Kidney tubule cell (primary cell): Measurements from ENCODE around the gene TCF3.

Experiments
- DNase-seq: peaks from one replicate; pipeline ENCODE4 v3.0.0-alpha.2; 2018; ENCODE audit warnings: low spot score

Gene TCF3

GRCh38 chr19:1580957-1581356 is 71.5 kb downstream of the TCF3 start:
- no peak for DNase-seq

- DNase-seq: no peak
Observed at GRCh38 chr19:1580382-1580781, 72.0 kb downstream of the TCF3 start.

DNA sequence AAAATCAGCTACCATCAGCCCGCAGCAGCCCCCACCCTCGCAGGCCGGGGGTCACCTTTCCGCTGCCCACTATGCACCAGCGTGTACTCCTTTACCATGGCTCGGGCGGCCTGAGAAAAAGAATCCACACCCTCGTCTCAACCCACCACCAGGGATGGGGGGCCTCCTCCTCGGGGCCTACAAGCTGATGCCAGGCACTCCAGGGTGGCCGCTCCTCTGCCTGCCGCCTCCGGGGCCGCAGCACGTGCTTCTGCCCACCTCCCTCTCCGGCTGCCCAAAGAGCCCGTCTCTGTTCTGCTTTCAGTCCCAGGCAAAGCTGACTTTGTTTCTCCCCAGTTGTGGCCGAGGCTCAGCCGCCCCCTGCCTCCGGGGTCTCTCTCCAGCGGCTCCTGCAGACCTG is 73.2 kb downstream of the TCF3 start:
- no peak for DNase-seq

- no peak for DNase-seq
Observed at GRCh38 chr19:1577929-1578618, 74.3 kb downstream of the TCF3 start.

GRCh38 chr19:1577090-1577928 is 75.1 kb downstream of the TCF3 start:
- DNase-seq: no peak

GRCh38 chr19:1576242-1577089 is 75.9 kb downstream of the TCF3 start:
- DNase-seq: no peak

- no peak for DNase-seq
Observed at GRCh38 chr19:1575323-1576241, 76.8 kb downstream of the TCF3 start.

DNA sequence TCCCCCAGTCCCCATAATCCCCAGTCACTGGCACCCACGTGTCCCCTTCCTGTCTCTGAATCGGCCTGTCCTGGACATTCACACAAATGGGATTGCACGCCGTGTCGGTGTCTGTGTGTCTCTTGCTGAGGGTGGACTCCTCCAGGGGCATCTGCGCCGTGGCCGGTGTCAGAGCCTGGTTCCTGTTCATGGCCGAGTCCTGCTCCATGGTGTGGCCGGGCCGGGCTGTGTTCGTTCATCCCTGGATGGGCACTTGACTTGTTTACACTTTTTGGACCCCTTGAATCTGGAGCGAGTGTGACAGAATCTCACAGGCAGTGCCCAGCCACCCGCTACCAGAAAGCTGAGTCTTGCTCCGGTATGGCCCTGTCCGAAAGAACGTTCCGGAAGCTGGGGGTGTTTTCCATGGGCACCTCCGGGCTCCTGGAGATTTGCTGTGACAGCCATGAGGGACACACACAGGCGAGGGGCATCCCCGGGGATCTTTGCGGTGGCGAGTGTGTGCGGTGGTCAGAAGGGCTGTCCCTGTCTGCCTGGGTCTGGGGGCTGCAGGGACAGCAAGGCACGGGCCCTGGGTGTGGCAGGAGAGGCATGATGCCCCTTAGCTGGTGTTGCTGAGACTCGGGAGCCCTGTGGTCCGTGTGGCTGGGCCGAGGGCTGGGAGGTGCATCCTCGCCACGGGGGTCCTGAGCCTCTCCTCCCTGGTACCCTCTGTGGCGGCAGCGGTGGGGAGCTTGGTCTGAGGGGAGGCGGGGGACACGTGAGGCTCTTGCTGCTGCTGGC is 77.9 kb downstream of the TCF3 start:
- no peak for DNase-seq

- DNase-seq: no peak
Observed at GRCh38 chr19:1572795-1573194, 79.6 kb downstream of the TCF3 start.

DNA sequence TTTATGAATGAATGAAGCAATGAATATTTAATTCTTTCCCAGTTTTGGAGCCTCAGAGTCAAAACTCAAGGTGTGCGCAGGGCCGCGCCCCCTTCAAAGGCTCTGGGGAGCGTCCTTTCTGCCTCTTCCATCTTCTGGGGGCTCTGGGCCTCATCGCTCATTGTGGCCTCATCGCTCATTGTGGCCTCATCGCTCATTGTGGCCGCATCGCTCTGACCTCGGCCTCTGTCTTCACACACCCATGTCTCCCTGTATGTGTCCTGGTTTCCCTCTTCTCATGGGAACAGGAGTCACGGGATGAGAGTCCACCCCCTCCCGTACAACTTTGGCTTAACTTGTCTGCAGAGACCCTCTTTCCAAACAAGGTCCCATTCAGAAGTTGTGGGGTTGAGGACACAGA is 81.1 kb downstream of the TCF3 start:
- DNase-seq: no peak

DNA sequence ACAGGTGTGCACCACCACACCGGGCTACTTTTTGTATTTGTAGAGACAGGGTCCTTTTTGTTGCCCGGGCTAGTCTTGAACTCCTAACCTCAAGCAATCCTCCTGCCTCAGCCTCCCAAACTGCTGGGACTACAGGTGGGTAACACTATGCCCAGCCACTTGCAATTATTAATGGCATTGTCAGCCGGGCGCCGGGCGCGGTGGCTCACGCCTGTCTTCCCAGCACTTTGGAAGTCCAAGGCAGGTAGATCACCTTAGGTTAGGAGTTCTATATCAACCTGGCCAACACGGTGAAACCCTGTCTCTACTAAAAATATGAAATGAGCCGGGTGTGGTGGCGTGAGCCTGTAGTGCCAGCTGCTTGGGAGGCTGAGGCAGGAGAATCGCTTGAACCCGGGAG is 81.6 kb downstream of the TCF3 start:
- no peak for DNase-seq

DNA sequence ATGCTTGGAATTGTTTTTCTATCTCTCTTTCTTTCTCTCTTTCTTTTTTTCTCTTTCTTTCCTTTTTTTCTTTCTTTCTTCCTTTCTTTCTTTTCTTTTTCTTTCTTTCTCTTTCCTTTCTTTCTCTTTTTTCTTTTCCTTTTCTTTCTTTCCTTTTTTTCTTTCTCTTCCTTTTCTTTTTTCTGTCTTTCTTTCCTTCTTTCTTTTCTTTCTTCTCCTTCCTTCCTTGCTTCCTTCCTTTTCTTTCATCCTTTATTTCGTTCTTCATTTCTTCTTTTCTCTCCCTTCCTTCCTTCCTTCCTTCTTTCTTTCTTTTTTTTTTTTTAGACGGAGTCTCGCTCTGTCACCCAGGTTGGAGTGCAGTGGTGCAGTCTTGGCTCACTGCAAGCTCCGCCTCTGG is 82.4 kb downstream of the TCF3 start:
- DNase-seq: no peak

- peak; percentile 81 for DNase-seq
Observed at GRCh38 chr19:1568320-1569019, 83.9 kb downstream of the TCF3 start, which contains the start of gene MEX3D. MEX3D (minus strand) TSS chr19:1568325; CDS start chr19:1568058, 267 bp downstream.

DNA sequence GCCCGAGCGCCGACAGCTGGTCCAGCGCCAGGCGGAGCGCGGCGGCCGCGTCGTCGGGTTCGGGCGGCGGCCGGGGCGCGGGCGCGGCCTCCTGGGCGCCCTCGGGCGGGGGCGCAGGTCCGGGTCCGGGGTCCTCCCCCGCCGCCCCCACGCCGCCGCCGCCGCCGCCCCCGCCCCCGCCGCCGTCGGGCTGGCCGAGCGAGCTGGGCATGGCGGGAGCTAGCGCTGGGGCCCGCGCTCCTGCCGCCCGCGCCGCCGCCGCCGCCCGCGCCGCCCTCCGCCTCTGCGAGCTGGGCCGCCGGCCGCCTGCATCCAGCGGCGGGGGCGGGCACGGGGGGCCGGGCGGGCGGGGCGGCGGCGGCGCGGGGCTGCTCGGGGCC is 84.6 kb downstream of the TCF3 start:
- DNase-seq: no peak

DNA sequence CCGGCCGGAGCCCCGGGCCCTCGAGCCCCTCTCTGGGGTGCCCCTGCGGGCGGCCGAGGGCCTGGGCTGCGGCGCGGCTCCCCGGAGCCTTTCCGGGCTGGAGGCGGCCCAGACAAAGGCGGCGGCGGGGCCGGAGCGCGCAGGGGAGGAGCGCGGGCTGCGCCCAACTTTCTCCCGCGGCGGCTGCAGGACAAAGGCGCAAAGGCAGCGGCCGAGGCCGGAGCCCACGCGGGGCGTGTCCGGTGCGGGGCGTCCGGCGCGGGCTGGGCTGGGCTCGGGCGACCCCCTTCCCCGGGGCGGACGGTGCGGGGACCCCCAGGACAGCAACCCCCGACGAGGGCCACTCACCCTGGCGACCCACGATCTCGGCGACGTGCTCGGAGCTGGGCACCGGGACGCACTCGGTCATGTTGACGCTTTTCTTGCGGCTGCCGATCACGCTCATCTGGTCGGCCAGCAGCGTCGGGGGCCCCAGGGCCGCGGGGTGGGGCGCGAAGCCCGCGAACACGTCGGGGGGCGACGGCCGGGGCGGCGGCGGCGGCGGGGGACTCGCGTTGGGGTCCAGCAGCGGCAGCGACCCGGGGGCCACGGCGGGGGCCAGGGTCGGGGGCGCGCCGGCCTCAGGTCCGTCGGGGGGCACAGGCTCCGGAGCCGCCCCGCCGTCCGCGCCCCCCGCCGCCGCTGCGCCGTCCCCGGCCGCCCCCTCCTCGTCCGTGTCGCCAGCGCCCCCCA is 85.1 kb downstream of the TCF3 start:
- peak; percentile 44 for DNase-seq

GRCh38 chr19:1566392-1567115 is 85.9 kb downstream of the TCF3 start:
- peak; percentile 85 for DNase-seq

- DNase-seq: no peak
Observed at GRCh38 chr19:1563251-1563650, 89.2 kb downstream of the TCF3 start.

GRCh38 chr19:1561236-1561842 is 91.1 kb downstream of the TCF3 start:
- DNase-seq: no peak
